Amygdala (tissue), 56 donors: ENCODE results near the gene MAGEA3.
"Not testable (repeated sequence)": the region's sequence is repeated elsewhere in the genome, so short reads cannot be mapped to it uniquely, and the experiment has no call there.

Source experiments
- DNase-seq, 56 donors: peaks; one replicate each; lab custom pipeline; 2025; lab: John Stamatoyannopoulos, UW

The MAGEA3 gene

GRCh38 chrX:152735101-152735500 lies 36.5 kb downstream of the MAGEA3 start:
- no peak for DNase-seq

GRCh38 chrX:152735860-152736511 lies 37.4 kb downstream of the MAGEA3 start:
- DNase-seq, result no peak

- DNase-seq, result not testable (repeated sequence)
Observed at GRCh38 chrX:152736528-152736927, 37.9 kb downstream of the MAGEA3 start.

DNA sequence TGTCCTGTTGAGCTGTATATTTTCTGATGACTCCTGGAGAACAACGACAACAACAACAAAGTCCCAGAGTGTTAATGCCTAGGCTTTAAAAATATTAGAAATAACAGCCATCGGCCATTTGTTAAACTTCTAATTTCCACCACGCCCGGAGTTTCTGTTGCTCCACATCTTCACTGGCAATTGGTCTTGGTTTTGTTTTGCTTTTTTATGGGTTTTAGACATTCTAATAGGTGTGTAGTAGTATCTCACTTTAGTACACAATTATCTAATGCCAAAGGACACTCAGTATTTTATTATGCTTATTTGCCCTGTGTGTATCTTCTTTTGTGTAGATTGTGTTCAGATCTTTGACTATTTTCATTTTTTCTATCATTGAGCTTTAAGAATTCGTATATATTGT lies 40.0 kb downstream of the MAGEA3 start:
- no peak for DNase-seq
